Esophagus (tissue), 2 donors: ENCODE measurements around the gene KDM1A. TPM values are rescaled to one million over a fixed set of nuclear protein-coding genes. Genes with fewer than 3 reads are reported as not detected.

Source experiments
- H3K27ac ChIP-seq, 2 donors: one replicate each; pipeline ENCODE4 v1.5.1; 2013; ENCODE audit warnings: low read depth in 2 of 2, mild to moderate bottlenecking in 2 of 2, inconsistent platforms in 1 of 2, low read length in 1 of 2, moderate library complexity in 1 of 2
- H3K27me3 ChIP-seq, 2 donors: one replicate each; pipeline ENCODE4 v1.6.1; 2013; ENCODE audit warnings: low read length in 2 of 2, control low read depth in 1 of 2, mild to moderate bottlenecking in 1 of 2; ENCODE audit not compliant: insufficient read depth in 2 of 2, control insufficient read depth in 1 of 2
- H3K36me3 ChIP-seq, 2 donors: one replicate each; pipeline ENCODE4 v1.6.1; 2013; ENCODE audit warnings: low read length in 1 of 2; ENCODE audit not compliant: control insufficient read depth in 2 of 2, insufficient read depth in 2 of 2
- H3K4me1 ChIP-seq, 2 donors: one replicate each; pipeline ENCODE4 v1.6.1; 2013; ENCODE audit warnings: low read length in 1 of 2; ENCODE audit not compliant: control insufficient read depth in 2 of 2, insufficient read depth in 2 of 2
- H3K4me3 ChIP-seq, 2 donors: one replicate each; pipeline ENCODE4 v1.5.1; 2013; ENCODE audit warnings: low read length in 2 of 2, mild to moderate bottlenecking in 2 of 2, low read depth in 1 of 2, moderate library complexity in 1 of 2
- H3K9me3 ChIP-seq, 2 donors: one replicate each; pipeline ENCODE4 v1.6.1; 2013; ENCODE audit warnings: mild to moderate bottlenecking in 2 of 2, low read depth in 1 of 2, low read length in 1 of 2, moderate library complexity in 1 of 2; ENCODE audit not compliant: control insufficient read depth in 2 of 2, insufficient read depth in 1 of 2
- WGBS, 2 donors: extraction: QIAGEN DNeasy Blood & Tissue Kit; methylation state at CpG; one replicate each; pipeline ENCODE4 v1.1.7; 2013; 5-methylcytosine and 5-hydroxymethylcytosine counted together
- polyA plus RNA-seq, 2 donors: library from polyadenylated mRNA; stranded (reverse); fragments of 200-250 nt; gene quantifications; one replicate each; pipeline ENCODE4 v1.2.3, GENCODE V29; 2013
- donor health status: healthy with polysubstance abuse.
- donor health status: Bipolar disorder and iron deficiency.

KDM1A gene
- polyA plus RNA-seq, 2 donors = 15.6 to 32.0 TPM

- no peak overlapping the region for H3K4me3 ChIP-seq
- H3K27ac ChIP-seq = no peak overlapping the region
- no peaks in the 10 kb centered on the region for H3K4me1 ChIP-seq
- H3K36me3 ChIP-seq = peaks cover 0 to 3% of the 10 kb centered on the region in 2 donors
- WGBS, 2 donors = 82 to 87% methylated on average over 4 of the region's 4 CpGs
- H3K9me3 ChIP-seq = no peaks in the 10 kb centered on the region
- H3K27me3 ChIP-seq = no peaks in the 10 kb centered on the region
Measured at GRCh38 chr1:23051290-23051909, 32.1 kb downstream of the KDM1A start.

GRCh38 chr1:23057301-23057700, 38.0 kb downstream of the KDM1A start:
- Histone ChIP-seq H3K27me3 (no peaks in the 10 kb centered on the region), H3K27ac (no peak overlapping the region), H3K4me1 (no peaks in the 10 kb centered on the region), H3K36me3 (peaks cover 0 to 2% of the 10 kb centered on the region in 2 donors), H3K9me3 (no peaks in the 10 kb centered on the region), H3K4me3 (no peak overlapping the region)
- WGBS, 2 donors = 89 to 91% methylated on average over 5 of the region's 5 CpGs

GRCh38 chr1:23062271-23062670, 43.0 kb downstream of the KDM1A start:
- no peak overlapping the region for H3K4me3 ChIP-seq
- 86 to 97% methylated on average over 2 of the region's 2 CpGs for WGBS, 2 donors
- H3K36me3 ChIP-seq = peaks cover 0 to 3% of the 10 kb centered on the region in 2 donors
- no peak overlapping the region for H3K27ac ChIP-seq
- no peaks in the 10 kb centered on the region for H3K4me1 ChIP-seq
- H3K27me3 ChIP-seq = no peaks in the 10 kb centered on the region
- H3K9me3 ChIP-seq = no peaks in the 10 kb centered on the region

- Histone ChIP-seq H3K27ac (no peak overlapping the region), H3K4me1 (no peaks in the 10 kb centered on the region), H3K9me3 (no peaks in the 10 kb centered on the region), H3K4me3 (no peak overlapping the region), H3K27me3 (no peaks in the 10 kb centered on the region), H3K36me3 (peaks cover 0 to 9% of the 10 kb centered on the region in 2 donors)
- WGBS, 2 donors = 86 to 93% methylated on average over 2 of the region's 2 CpGs
Measured at GRCh38 chr1:23065385-23065784, 46.1 kb downstream of the KDM1A start.

- Histone ChIP-seq H3K9me3 (no peaks in the 10 kb centered on the region), H3K27ac (no peak overlapping the region), H3K4me1 (no peaks in the 10 kb centered on the region), H3K27me3 (no peaks in the 10 kb centered on the region), H3K4me3 (no peak overlapping the region), H3K36me3 (peaks cover 0 to 9% of the 10 kb centered on the region in 2 donors)
- WGBS, 2 donors = 90% methylated on average over 2 of the region's 2 CpGs
Measured at GRCh38 chr1:23066075-23066474, 46.8 kb downstream of the KDM1A start.

- H3K27ac ChIP-seq = no peak overlapping the region
- H3K9me3 ChIP-seq = no peaks in the 10 kb centered on the region
- no peak overlapping the region for H3K4me3 ChIP-seq
- H3K4me1 ChIP-seq = no peaks in the 10 kb centered on the region
- H3K27me3 ChIP-seq = no peaks in the 10 kb centered on the region
- 79 to 88% methylated on average over 2 of the region's 2 CpGs for WGBS, 2 donors
- H3K36me3 ChIP-seq = peaks cover 0 to 12% of the 10 kb centered on the region in 2 donors
Measured at GRCh38 chr1:23069149-23069548, 49.9 kb downstream of the KDM1A start.

GRCh38 chr1:23069675-23070074, 50.4 kb downstream of the KDM1A start:
- Histone ChIP-seq H3K36me3 (peaks cover 0 to 9% of the 10 kb centered on the region in 2 donors), H3K27ac (no peak overlapping the region), H3K27me3 (no peaks in the 10 kb centered on the region)

GRCh38 chr1:23074012-23074411, 54.7 kb downstream of the KDM1A start:
- Histone ChIP-seq H3K27me3 (no peaks in the 10 kb centered on the region), H3K9me3 (no peaks in the 10 kb centered on the region), H3K4me3 (no peak overlapping the region), H3K36me3 (peaks cover 6 to 16% of the 10 kb centered on the region in 2 donors), H3K4me1 (peaks cover 0 to under 1% of the 10 kb centered on the region in 2 donors), H3K27ac (no peak overlapping the region)

More at GRCh38 chr1:23069675-23070074, 50.4 kb downstream of the KDM1A start:
- 84 to 93% methylated on average over 4 of the region's 4 CpGs for WGBS, 2 donors
- Histone ChIP-seq H3K4me1 (no peaks in the 10 kb centered on the region), H3K9me3 (no peaks in the 10 kb centered on the region), H3K4me3 (no peak overlapping the region)

GRCh38 chr1:23079025-23079424, 59.8 kb downstream of the KDM1A start:
- Histone ChIP-seq H3K27me3 (no peaks in the 10 kb centered on the region), H3K9me3 (no peaks in the 10 kb centered on the region), H3K36me3 (peaks cover 12 to 23% of the 10 kb centered on the region in 2 donors), H3K4me1 (peaks cover 0 to 2% of the 10 kb centered on the region in 2 donors), H3K4me3 (no peak overlapping the region), H3K27ac (no peak overlapping the region)
- 75 to 87% methylated on average over 6 of the region's 6 CpGs for WGBS, 2 donors

DNA sequence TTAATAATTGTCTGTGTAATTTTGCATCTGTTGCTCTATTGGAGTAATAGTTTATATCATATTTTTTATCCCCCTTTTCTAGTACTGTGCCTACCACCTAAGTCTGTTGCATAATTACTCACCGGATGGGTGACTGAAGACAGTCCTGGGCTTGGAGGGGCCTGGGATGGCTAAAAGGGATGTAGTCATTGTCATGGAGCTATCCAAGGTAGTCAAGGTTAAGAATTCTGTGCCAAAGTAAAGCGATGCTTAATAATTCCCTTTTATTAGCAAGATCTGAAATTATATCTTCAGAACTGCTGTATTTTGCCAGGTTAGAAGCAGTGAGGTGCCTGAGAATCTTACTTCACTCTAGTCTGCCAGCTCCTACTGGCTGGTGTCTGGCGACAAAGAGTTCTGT, 61.6 kb downstream of the KDM1A start:
- Histone ChIP-seq H3K4me1 (peaks cover 0 to 2% of the 10 kb centered on the region in 2 donors), H3K27ac (no peak overlapping the region), H3K4me3 (no peak overlapping the region), H3K27me3 (no peaks in the 10 kb centered on the region), H3K36me3 (peaks cover 19 to 27% of the 10 kb centered on the region in 2 donors), H3K9me3 (no peaks in the 10 kb centered on the region)
- 93 to 98% methylated on average over 3 of the region's 3 CpGs for WGBS, 2 donors
